Retinal pigment epithelial cell (primary cell): ENCODE results near the gene TIAM2.

Experiments
- DNase-seq: peaks from one replicate; pipeline ENCODE4 v3.0.0-alpha.2; 2010; ENCODE audit warnings: low read depth
- H3K4me3 ChIP-seq: 2 replicates; pipeline ENCODE4 v1.5.1; 2011; ENCODE audit warnings: mild to moderate bottlenecking, low read length, control low read depth, moderate library complexity
- CTCF ChIP-seq: conservative IDR thresholded peaks from 2 replicates; pipeline ENCODE4 v1.5.1; 2011; ENCODE audit warnings: low read depth, low read length, control low read depth, inconsistent platforms

TIAM2 gene

GRCh38 chr6:155245193-155245592 lies 250.1 kb downstream of the TIAM2 start:
- no peak overlapping the region for H3K4me3 ChIP-seq
- no peak for DNase-seq
- no peak for TF ChIP-seq CTCF

DNA sequence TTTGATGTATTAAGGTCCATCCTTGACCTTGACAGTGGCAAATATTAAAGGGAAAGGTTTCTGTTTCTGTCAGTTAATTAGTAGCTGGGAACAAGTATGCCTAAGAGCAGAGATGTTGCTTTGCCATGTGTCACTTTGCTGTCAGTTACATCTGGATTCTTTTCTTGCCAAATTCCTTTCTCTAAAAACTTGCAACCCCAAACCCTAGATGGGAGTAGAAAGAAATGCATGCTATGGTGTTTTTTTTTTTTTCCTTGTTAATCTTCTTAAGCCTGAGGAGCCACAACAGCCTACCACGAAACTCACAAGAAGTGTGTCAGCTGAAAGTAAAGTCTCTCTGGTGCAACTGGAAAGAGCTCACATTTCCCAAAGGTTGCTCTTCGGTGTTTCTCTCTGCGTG lies 250.7 kb downstream of the TIAM2 start:
- H3K4me3 ChIP-seq: no peak overlapping the region
- DNase-seq: peak; percentile 70
- TF ChIP-seq CTCF: no peak

- TF ChIP-seq CTCF: no peak
- DNase-seq: no peak
Observed at GRCh38 chr6:155246825-155247224, 251.7 kb downstream of the TIAM2 start.

DNA sequence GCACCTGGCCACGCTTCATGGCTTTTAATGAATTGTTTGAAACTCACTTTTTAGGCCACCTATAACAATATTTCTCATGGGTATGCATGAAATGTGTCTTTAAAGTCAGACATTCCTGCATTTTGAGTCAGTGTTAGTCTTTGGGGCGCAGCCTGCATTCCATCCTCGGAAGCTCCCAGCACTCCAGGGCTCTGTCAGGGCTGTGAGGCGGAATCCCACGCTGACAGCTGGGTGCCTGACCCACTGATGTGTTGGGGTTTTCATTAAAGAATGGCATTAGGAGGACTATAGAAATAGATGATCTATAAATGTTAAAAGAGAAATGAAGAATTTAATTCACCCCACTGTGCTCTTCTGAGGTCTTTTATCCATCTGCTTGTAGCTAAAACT lies 252.5 kb downstream of the TIAM2 start:
- peak; percentile 54 for DNase-seq
- no peak overlapping the region for H3K4me3 ChIP-seq
- TF ChIP-seq CTCF: no peak

More at GRCh38 chr6:155246825-155247224, 251.7 kb downstream of the TIAM2 start:
- no peak overlapping the region for H3K4me3 ChIP-seq

- peak; percentile 89 for TF ChIP-seq CTCF
- H3K4me3 ChIP-seq: no peak overlapping the region
- DNase-seq: peak; percentile 22
Observed at GRCh38 chr6:155248008-155249001, 253.2 kb downstream of the TIAM2 start.

- DNase-seq: no peak
- no peak overlapping the region for H3K4me3 ChIP-seq
- TF ChIP-seq CTCF: no peak
Observed at GRCh38 chr6:155250701-155251381, 255.7 kb downstream of the TIAM2 start.
